HL-60 (cell line): ENCODE results near the gene FITM2.

Experiments
- DNase-seq, 2 experiments: peaks; one replicate each; pipeline ENCODE4 v3.0.0-alpha.2; 2010 to 2020; ENCODE audit warnings: low read depth in 1 of 2, low spot score in 1 of 2
- H3K27ac ChIP-seq: fragments of 250-450 bp; sonication (Bioruptor Pico); replicated peaks from 2 replicates; pipeline ENCODE4 v1.5.1; 2020; ENCODE audit warnings: mild to moderate bottlenecking, moderate library complexity
- H3K27me3 ChIP-seq: fragments of 250-450 bp; sonication (Bioruptor Pico); 2 replicates; pipeline ENCODE4 v1.5.1; 2021; ENCODE audit warnings: mild to moderate bottlenecking, moderate library complexity; ENCODE audit not compliant: insufficient read depth, poor library complexity, severe bottlenecking
- H3K4me3 ChIP-seq: replicated peaks from 2 replicates; pipeline ENCODE4 v1.5.1; 2011; ENCODE audit warnings: mild to moderate bottlenecking, control low read depth, low read length; ENCODE audit not compliant: insufficient read depth
- CTCF ChIP-seq: IDR thresholded peaks from one replicate; pipeline ENCODE4 v1.5.1; 2011; ENCODE audit warnings: low read length, control low read depth, inconsistent platforms; ENCODE audit not compliant: insufficient read depth
- GABPA ChIP-seq: IDR thresholded peaks from 2 replicates; pipeline ENCODE4 v1.6.1; 2012; ENCODE audit warnings: low read depth
- POLR2AphosphoS5 ChIP-seq: IDR thresholded peaks from 2 replicates; pipeline ENCODE4 v1.6.1; 2012; ENCODE audit warnings: low read depth
- REST ChIP-seq: IDR thresholded peaks from 2 replicates; pipeline ENCODE4 v1.6.1; 2012; ENCODE audit warnings: low read depth; ENCODE audit not compliant: insufficient replicate concordance
- SPI1 ChIP-seq: IDR thresholded peaks from 2 replicates; pipeline ENCODE4 v1.6.1; 2012; ENCODE audit warnings: low read depth, mild to moderate bottlenecking, borderline replicate concordance

Gene FITM2

GRCh38 chr20:44336725-44337380 lies 25.9 kb upstream of the FITM2 start, which contains the start of gene R3HDML:
R3HDML (plus strand) TSS chr20:44337043; CDS start chr20:44337158, 115 bp downstream.
- H3K27me3 ChIP-seq: no peaks in the 10 kb centered on the region
- no peak for TF ChIP-seq CTCF
- no peak for TF ChIP-seq GABPA
- no peak for TF ChIP-seq REST
- no peak for TF ChIP-seq POLR2AphosphoS5
- H3K4me3 ChIP-seq: no peak within 1 kb of the TSS
- H3K27ac ChIP-seq: no peak within 1 kb of the TSS
- no peak for DNase-seq

- Histone ChIP-seq H3K27me3 (no peaks in the 10 kb centered on the region), H3K4me3 (no peak overlapping the region), H3K27ac (no peak overlapping the region)
Measured at GRCh38 chr20:44336086-44336485, 25.1 kb upstream of the FITM2 start.

GRCh38 chr20:44335675-44336074 lies 24.7 kb upstream of the FITM2 start:
- TF ChIP-seq SPI1: no peak
- TF ChIP-seq POLR2AphosphoS5: no peak
- no peak for TF ChIP-seq GABPA
- TF ChIP-seq CTCF: no peak
- TF ChIP-seq REST: no peak
- H3K27ac ChIP-seq: no peak overlapping the region
- no peaks in the 10 kb centered on the region for H3K27me3 ChIP-seq
- no peak for DNase-seq
- no peak overlapping the region for H3K4me3 ChIP-seq

More at GRCh38 chr20:44336086-44336485, 25.1 kb upstream of the FITM2 start:
- TF ChIP-seq CTCF (no peak), SPI1 (no peak), GABPA (no peak), REST (no peak), POLR2AphosphoS5 (no peak)
- no peak for DNase-seq
